Stimulated activated CD8-positive, alpha-beta memory T cell treated with anti-CD3 and anti-CD28 coated beads, Interleukin-15, amount 100 ng/mL, for 4 hours (primary cell): ENCODE data around the gene CSF1R.

Source experiments
- DNase-seq, 2 donors: peaks; one replicate each; pipeline ENCODE4 v3.0.0-alpha.2; 2020; ENCODE audit warnings: low read depth in 2 of 2

The CSF1R gene

GRCh38 chr5:150069672-150070627 lies 16.4 kb downstream of the CSF1R start:
- DNase-seq = no peak

- no peak for DNase-seq
Measured at GRCh38 chr5:150068961-150069645, 17.3 kb downstream of the CSF1R start.

GRCh38 chr5:150068472-150068871 lies 17.9 kb downstream of the CSF1R start:
- no peak for DNase-seq

- DNase-seq = no peak
Measured at GRCh38 chr5:150068071-150068470, 18.3 kb downstream of the CSF1R start.

GRCh38 chr5:150067405-150067960 lies 18.9 kb downstream of the CSF1R start:
- DNase-seq = no peak

GRCh38 chr5:150066901-150067396 lies 19.4 kb downstream of the CSF1R start:
- DNase-seq = no peak

GRCh38 chr5:150066436-150066835 lies 19.9 kb downstream of the CSF1R start:
- no peak for DNase-seq

GRCh38 chr5:150065886-150066285 lies 20.5 kb downstream of the CSF1R start:
- DNase-seq = no peak

GRCh38 chr5:150065346-150065745 lies 21.0 kb downstream of the CSF1R start:
- DNase-seq = no peak

GRCh38 chr5:150064681-150065220 lies 21.6 kb downstream of the CSF1R start:
- DNase-seq = no peak

GRCh38 chr5:150063638-150064037 lies 22.7 kb downstream of the CSF1R start:
- DNase-seq = no peak

GRCh38 chr5:150062216-150062922 lies 24.0 kb downstream of the CSF1R start:
- no peak for DNase-seq

GRCh38 chr5:150061538-150061995 lies 24.8 kb downstream of the CSF1R start:
- DNase-seq = no peak

- no peak for DNase-seq
Measured at GRCh38 chr5:150060471-150060870, 25.9 kb downstream of the CSF1R start.

GRCh38 chr5:150059623-150060022 lies 26.7 kb downstream of the CSF1R start:
- DNase-seq = no peak

- DNase-seq = no peak
Measured at GRCh38 chr5:150058480-150059126, 27.8 kb downstream of the CSF1R start.

GRCh38 chr5:150057996-150058395 lies 28.4 kb downstream of the CSF1R start:
- DNase-seq = no peak

GRCh38 chr5:150057511-150057910 lies 28.8 kb downstream of the CSF1R start:
- no peak for DNase-seq

- DNase-seq = no peak
Measured at GRCh38 chr5:150057052-150057451, 29.3 kb downstream of the CSF1R start.

GRCh38 chr5:150056075-150056443 lies 30.3 kb downstream of the CSF1R start:
- no peak for DNase-seq
